ENCODE measurements around the gene RNF220. TPM values are rescaled to one million over a fixed set of nuclear protein-coding genes. Genes with fewer than 3 reads are reported as not detected.

Gene RNF220
- total and polyA plus RNA-seq, 2 donors (not counting 3 experiments of a cell fraction or from before 2014, with no cell fraction given), result 62.7 to 66.6 TPM

GRCh38 chr1:44512313-44512885 is 107.3 kb downstream of the RNF220 start:
- dilution Hi-C loops (cut with MboI; ENCODE audit: extremely low pct_ligation_motif_present, low sequenced_read_pairs), result no loop called here
- FAIRE-seq, result no peak
- Histone ChIP-seq H3K4me1 (ENCODE audit: control insufficient read depth, extremely low read depth, insufficient read depth, low read length) (no peaks in the 10 kb centered on the region), H3K4me3 (replicated peaks in 1 of 3; ENCODE audit: insufficient read depth in 1 of 3, low read depth in 1 of 3, low read length in 3 of 3) (no peak overlapping the region), H3K27ac (ENCODE audit: insufficient read depth, low read depth, low read length) (no peak overlapping the region), H3K27me3 (ENCODE audit: control insufficient read depth in 2 of 2, insufficient read depth in 2 of 2, low read length in 2 of 2) (peaks cover 35 to 36% of the 10 kb centered on the region in 2 experiments), H3K36me3 (ENCODE audit: control insufficient read depth in 2 of 2, extremely low read depth in 1 of 2, insufficient read depth in 2 of 2, low read length in 2 of 2) (no peaks in the 10 kb centered on the region), H4K20me1 (replicated peaks; ENCODE audit: control insufficient read depth, extremely low read depth, insufficient read depth, low read length) (no peaks in the 10 kb centered on the region), H3K9ac (replicated peaks; ENCODE audit: extremely low read depth, insufficient read depth, low read length) (no peak overlapping the region), H3K9me3 (replicated peaks; ENCODE audit: control insufficient read depth, insufficient read depth, low read length) (no peaks in the 10 kb centered on the region), H2AFZ (ENCODE audit: low read depth, low read length) (no peak overlapping the region), H3K4me2 (ENCODE audit: insufficient read depth, low read length) (no peak overlapping the region), H3K9me1 (replicated peaks; ENCODE audit: control insufficient read depth, extremely low read depth, insufficient read depth, low read length) (no peaks in the 10 kb centered on the region), H3K79me2 (ENCODE audit: control insufficient read depth, insufficient read depth, low read length) (no peaks in the 10 kb centered on the region)
- no peak for DNase-seq (ENCODE audit: low read depth, low spot score)
- BruUV-seq (replicated peaks), result no TSS peak
- intact Hi-C loops (cut with micrococcal nuclease), result no loop called here
- TF ChIP-seq POLR2A (IDR thresholded peaks at IDR 0.05; ENCODE audit: low read depth, low read length), result no peak
- TF ChIP-seq JUN (IDR thresholded peaks at IDR 0.05; ENCODE audit: borderline replicate concordance, insufficient read depth, insufficient read length, low read depth), result no peak
- POLR2A ChIA-PET, result no interaction called here
- CTCF ChIA-PET, result interaction anchor here (0.6 to 2.0 kb wide), 3 partner anchors 10 to 135 kb away, joined by 3 to 8 read pairs (median 4); no protein-coding TSS in a partner anchor

GRCh38 chr1:44513111-44513510 is 108.1 kb downstream of the RNF220 start:
- no peak for FAIRE-seq
- POLR2A ChIA-PET, result no interaction called here

More at GRCh38 chr1:44513111-44513510, 108.1 kb downstream of the RNF220 start:
- Histone ChIP-seq H3K9me1 (replicated peaks; ENCODE audit: control insufficient read depth, extremely low read depth, insufficient read depth, low read length) (no peaks in the 10 kb centered on the region), H3K4me3 (replicated peaks in 1 of 3; ENCODE audit: insufficient read depth in 1 of 3, low read depth in 1 of 3, low read length in 3 of 3) (no peak overlapping the region), H3K4me2 (ENCODE audit: insufficient read depth, low read length) (no peak overlapping the region), H3K79me2 (ENCODE audit: control insufficient read depth, insufficient read depth, low read length) (no peaks in the 10 kb centered on the region), H3K36me3 (ENCODE audit: control insufficient read depth in 2 of 2, extremely low read depth in 1 of 2, insufficient read depth in 2 of 2, low read length in 2 of 2) (no peaks in the 10 kb centered on the region), H4K20me1 (replicated peaks; ENCODE audit: control insufficient read depth, extremely low read depth, insufficient read depth, low read length) (no peaks in the 10 kb centered on the region), H2AFZ (ENCODE audit: low read depth, low read length) (no peak overlapping the region), H3K9ac (replicated peaks; ENCODE audit: extremely low read depth, insufficient read depth, low read length) (no peak overlapping the region), H3K9me3 (replicated peaks; ENCODE audit: control insufficient read depth, insufficient read depth, low read length) (no peaks in the 10 kb centered on the region), H3K27me3 (ENCODE audit: control insufficient read depth in 2 of 2, insufficient read depth in 2 of 2, low read length in 2 of 2) (peaks cover 35 to 36% of the 10 kb centered on the region in 2 experiments), H3K27ac (ENCODE audit: insufficient read depth, low read depth, low read length) (no peak overlapping the region), H3K4me1 (ENCODE audit: control insufficient read depth, extremely low read depth, insufficient read depth, low read length) (no peaks in the 10 kb centered on the region)
- BruUV-seq (replicated peaks), result no TSS peak
- CTCF ChIA-PET, result interaction anchor here (0.5 to 2.6 kb wide), 6 partner anchors 9 to 767 kb away, joined by 3 to 11 read pairs (median 6); no protein-coding TSS in a partner anchor
- no peak for TF ChIP-seq POLR2AphosphoS5 (IDR thresholded peaks at IDR 0.05; ENCODE audit: insufficient read depth, low read depth, low read length)
- TF ChIP-seq, protein P1, sequence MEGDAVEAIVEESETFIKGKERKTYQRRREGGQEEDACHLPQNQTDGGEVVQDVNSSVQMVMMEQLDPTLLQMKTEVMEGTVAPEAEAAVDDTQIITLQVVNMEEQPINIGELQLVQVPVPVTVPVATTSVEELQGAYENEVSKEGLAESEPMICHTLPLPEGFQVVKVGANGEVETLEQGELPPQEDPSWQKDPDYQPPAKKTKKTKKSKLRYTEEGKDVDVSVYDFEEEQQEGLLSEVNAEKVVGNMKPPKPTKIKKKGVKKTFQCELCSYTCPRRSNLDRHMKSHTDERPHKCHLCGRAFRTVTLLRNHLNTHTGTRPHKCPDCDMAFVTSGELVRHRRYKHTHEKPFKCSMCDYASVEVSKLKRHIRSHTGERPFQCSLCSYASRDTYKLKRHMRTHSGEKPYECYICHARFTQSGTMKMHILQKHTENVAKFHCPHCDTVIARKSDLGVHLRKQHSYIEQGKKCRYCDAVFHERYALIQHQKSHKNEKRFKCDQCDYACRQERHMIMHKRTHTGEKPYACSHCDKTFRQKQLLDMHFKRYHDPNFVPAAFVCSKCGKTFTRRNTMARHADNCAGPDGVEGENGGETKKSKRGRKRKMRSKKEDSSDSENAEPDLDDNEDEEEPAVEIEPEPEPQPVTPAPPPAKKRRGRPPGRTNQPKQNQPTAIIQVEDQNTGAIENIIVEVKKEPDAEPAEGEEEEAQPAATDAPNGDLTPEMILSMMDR (IDR thresholded peaks at IDR 0.05; ENCODE audit: extremely low read depth in 1 of 2, insufficient read depth in 1 of 2, low read depth in 1 of 2, low read length in 2 of 2), result no peak
- no peak for TF ChIP-seq GATA2 (IDR thresholded peaks at IDR 0.05; ENCODE audit: insufficient read depth, insufficient read length, low read depth, low read length)
- no peak for TF ChIP-seq POLR2A (IDR thresholded peaks at IDR 0.05; ENCODE audit: low read depth, low read length)
- TF ChIP-seq, protein P2, sequence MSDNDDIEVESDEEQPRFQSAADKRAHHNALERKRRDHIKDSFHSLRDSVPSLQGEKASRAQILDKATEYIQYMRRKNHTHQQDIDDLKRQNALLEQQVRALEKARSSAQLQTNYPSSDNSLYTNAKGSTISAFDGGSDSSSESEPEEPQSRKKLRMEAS (IDR thresholded peaks at IDR 0.05; ENCODE audit: insufficient read depth, insufficient read length), result no peak
- TF ChIP-seq JUN (IDR thresholded peaks at IDR 0.05; ENCODE audit: borderline replicate concordance, insufficient read depth, insufficient read length, low read depth), result no peak
- TF ChIP-seq FOS (IDR thresholded peaks at IDR 0.05; ENCODE audit: borderline replicate concordance, insufficient read depth, low read length), result no peak
- no peak for TF ChIP-seq MYC (IDR thresholded peaks at IDR 0.05; ENCODE audit: low read depth, low read length)
- TF ChIP-seq EZH2 (IDR thresholded peaks at IDR 0.05; ENCODE audit: borderline replicate concordance, low read depth, low read length, severe bottlenecking), result no peak
- DNase-seq (ENCODE audit: low read depth, low spot score), result no peak
- dilution Hi-C loops (cut with MboI; ENCODE audit: extremely low pct_ligation_motif_present, low sequenced_read_pairs) (no loop called here), intact Hi-C loops (cut with micrococcal nuclease) (no loop called here)
